HG03108 (cell line): ENCODE data around the gene IPO4.
"Not testable (repeated sequence)": the region's sequence is repeated elsewhere in the genome, so short reads cannot be mapped to it uniquely, and the experiment has no call there.

ENCODE experiments used
- ATAC-seq: cut with Tn5 transposase; IDR thresholded peaks from one replicate; pipeline ENCODE4 v1.9.1; 2021; ENCODE audit warnings: moderate library complexity; ENCODE audit not compliant: unreplicated experiment

Gene IPO4, protein sequence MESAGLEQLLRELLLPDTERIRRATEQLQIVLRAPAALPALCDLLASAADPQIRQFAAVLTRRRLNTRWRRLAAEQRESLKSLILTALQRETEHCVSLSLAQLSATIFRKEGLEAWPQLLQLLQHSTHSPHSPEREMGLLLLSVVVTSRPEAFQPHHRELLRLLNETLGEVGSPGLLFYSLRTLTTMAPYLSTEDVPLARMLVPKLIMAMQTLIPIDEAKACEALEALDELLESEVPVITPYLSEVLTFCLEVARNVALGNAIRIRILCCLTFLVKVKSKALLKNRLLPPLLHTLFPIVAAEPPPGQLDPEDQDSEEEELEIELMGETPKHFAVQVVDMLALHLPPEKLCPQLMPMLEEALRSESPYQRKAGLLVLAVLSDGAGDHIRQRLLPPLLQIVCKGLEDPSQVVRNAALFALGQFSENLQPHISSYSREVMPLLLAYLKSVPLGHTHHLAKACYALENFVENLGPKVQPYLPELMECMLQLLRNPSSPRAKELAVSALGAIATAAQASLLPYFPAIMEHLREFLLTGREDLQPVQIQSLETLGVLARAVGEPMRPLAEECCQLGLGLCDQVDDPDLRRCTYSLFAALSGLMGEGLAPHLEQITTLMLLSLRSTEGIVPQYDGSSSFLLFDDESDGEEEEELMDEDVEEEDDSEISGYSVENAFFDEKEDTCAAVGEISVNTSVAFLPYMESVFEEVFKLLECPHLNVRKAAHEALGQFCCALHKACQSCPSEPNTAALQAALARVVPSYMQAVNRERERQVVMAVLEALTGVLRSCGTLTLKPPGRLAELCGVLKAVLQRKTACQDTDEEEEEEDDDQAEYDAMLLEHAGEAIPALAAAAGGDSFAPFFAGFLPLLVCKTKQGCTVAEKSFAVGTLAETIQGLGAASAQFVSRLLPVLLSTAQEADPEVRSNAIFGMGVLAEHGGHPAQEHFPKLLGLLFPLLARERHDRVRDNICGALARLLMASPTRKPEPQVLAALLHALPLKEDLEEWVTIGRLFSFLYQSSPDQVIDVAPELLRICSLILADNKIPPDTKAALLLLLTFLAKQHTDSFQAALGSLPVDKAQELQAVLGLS

DNA sequence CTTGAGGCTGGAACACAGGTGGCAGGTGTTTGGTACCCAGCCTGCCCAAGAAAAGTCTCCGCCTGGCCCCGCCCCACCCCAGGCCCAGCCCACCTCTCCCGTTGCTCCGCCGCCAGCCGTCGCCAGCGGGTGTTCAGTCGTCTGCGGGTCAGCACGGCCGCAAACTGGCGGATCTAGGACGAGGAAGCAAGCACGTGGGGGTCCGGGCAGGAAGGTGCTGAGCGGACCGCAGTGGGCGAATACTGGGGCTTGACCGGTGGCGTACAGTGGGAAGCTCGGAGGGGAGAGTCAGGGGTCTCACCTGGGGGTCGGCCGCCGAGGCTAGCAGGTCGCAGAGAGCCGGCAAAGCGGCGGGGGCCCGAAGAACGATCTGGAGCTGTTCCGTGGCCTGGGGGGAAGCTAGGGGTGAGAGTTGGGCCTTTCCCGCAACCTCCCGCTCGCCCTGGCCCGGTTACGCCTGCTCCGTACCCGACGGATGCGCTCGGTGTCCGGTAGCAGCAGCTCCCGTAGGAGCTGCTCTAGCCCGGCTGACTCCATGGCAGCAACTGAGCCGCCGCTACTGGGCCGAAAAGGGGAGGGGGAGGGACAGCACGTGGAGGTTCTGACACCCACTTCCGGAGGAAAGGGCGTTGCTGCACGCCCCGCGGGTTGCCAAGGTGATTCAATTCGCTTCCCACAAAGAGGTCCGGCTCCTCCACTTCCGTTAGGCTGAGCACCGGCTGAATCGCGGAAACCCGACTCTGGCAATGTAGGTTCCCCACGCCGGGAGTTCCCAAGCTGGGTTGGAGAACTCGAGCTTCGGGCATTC, at the start of gene IPO4:
Gene IPO4 (minus strand): TSS at position 566 of the 808 bp plus-strand sequence. CDS start 29 bp downstream, at position 537.
- peak; percentile 84 for ATAC-seq

DNA sequence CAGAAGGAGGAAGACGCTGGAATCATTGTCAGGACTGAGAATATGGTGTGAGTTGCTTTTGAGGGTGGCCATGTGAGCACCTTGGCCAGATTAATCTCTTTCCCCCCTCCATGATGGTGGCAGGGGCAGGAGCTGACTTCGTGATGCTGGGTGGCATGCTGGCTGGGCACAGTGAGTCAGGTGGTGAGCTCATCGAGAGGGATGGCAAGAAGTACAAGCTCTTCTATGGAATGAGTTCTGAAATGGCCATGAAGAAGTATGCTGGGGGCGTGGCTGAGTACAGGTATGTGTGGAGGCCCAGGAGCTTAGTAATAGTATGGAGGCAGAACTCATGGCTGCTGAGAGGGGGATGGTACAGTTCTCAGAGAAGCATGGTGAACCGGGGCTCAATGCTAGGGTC, 49.5 kb upstream of the IPO4 start:
- no peak for ATAC-seq

DNA sequence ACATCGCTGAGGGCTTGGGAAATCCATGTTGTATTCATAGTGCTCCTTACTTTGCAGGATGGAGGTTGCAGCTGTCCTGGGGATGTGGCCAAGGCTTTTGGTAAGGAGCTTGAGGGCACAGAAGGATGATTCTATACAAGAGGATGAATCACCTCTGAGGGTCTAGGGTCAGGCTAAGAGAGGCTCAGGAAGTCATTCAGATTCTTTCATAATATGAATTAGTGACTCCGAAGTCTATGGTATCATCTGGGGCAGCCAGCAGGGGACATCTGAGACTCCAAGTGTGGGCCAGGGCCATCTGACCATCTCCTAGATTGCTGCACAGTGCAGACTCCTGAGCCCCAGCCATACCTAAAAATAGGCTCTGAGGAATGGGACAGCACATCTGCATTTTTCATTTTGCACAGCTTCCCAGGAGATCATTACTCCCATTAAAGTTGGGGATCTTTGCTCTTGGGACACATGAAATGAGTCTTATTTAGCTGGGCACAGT, 48.9 kb upstream of the IPO4 start:
- ATAC-seq, result no peak

- ATAC-seq, result no peak
Measured at GRCh38 chr14:24236689-24237462, 48.3 kb upstream of the IPO4 start.

GRCh38 chr14:24235804-24236688, 47.4 kb upstream of the IPO4 start:
- ATAC-seq, result no peak

GRCh38 chr14:24234095-24235005, 45.7 kb upstream of the IPO4 start:
- ATAC-seq, result no peak

GRCh38 chr14:24233538-24233866, 44.9 kb upstream of the IPO4 start:
- no peak for ATAC-seq

DNA sequence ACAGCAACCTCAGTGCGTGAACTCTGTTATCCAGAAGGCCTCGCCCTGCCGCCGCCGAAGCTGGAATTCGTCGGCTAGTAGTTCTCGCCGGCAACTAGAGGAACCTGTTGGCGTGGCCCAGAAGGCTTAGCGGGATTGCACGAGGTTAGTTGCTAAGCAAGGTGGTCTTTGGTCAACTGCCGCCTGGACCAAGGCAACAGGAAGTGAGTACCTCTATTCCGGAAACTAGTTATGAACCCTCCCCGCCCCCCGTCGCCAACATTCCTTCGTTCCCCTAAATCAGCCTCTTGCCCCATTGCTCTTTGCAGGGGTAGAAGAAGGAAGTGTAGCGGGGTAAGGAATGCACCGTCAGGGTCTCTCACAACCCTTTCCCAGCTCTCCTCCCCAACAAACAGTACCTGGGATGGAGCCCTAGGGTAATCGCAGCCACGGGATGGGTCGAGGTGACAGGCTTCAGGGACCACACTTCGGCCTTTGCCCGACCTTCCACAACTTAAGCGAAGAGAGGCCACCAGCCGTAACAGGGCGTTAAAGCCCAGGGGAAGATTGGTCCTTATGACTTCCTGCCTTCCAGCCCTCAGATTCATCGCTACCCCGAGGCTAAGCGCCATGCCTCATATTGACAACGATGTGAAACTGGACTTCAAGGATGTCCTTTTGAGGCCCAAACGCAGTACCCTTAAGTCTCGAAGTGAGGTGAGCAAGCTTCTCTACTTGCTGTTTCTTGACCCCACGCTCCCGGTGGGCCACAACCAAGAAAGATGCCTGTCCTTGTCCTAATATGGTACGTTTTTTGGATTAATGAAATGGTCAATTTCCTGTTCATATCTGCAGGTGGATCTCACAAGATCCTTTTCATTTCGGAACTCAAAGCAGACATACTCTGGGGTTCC, 44.3 kb upstream of the IPO4 start, which contains the start of gene GMPR2:
Gene GMPR2 (plus strand): TSS at position 285 of the 893 bp plus-strand sequence. CDS start 325 bp downstream, at position 610.
- peak; percentile 37 for ATAC-seq

DNA sequence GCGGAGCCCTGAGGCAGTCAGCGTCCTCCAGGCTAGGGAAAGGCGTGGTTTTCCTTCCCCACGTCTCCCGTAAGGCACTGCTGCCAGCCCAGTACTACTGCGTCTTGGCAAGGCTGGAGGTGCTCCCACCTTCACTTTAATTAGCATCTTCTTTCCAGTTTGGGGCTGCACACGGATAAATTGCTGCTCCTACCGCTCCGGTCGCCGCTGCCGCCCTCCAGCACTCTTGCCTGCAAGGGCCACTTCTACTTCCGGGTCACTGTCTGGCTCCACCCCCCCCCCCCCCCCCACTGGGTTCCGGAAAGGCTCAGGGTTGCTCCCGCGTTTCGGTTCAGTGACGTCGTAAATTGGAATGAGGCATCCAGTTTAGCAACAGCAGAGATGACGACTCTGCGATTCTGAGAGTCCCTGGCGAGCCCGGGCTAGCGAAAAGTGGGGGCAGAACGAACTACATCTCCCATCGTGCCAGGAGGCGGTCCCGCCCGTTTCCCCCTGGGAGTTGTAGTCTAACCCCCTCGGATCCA, 43.6 kb upstream of the IPO4 start, which contains the start of gene NEDD8:
Gene NEDD8 (minus strand): TSS at position 247 of the 524 bp plus-strand sequence. CDS start 100 bp downstream, at position 147.
- peak; percentile 74 for ATAC-seq

GRCh38 chr14:24231263-24232120, 42.9 kb upstream of the IPO4 start:
- ATAC-seq, result no peak

GRCh38 chr14:24228902-24229301, 40.3 kb upstream of the IPO4 start:
- no peak for ATAC-seq

- ATAC-seq, result no peak
Measured at GRCh38 chr14:24226473-24226872, 37.9 kb upstream of the IPO4 start.

DNA sequence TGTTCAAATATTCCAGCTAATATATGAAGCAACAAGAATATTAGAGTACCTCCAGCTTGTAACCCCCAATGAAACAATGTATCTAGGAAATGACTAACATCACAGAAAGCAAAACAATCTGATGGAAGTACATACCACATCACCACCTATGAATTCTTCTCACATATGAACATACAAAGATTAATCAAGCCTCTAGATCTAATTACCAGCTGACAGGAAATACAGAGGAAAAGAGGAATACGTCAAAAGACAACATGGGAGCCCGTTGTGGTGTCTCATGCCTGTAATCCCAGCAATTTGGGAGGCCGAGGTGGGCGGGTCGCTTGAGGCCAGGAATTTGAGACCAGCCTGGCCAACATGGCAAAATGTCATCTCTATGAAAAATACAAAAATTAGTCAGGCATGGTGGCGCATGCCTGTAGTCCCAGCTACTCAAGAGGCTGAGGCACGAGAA, 36.0 kb upstream of the IPO4 start:
- no peak for ATAC-seq

DNA sequence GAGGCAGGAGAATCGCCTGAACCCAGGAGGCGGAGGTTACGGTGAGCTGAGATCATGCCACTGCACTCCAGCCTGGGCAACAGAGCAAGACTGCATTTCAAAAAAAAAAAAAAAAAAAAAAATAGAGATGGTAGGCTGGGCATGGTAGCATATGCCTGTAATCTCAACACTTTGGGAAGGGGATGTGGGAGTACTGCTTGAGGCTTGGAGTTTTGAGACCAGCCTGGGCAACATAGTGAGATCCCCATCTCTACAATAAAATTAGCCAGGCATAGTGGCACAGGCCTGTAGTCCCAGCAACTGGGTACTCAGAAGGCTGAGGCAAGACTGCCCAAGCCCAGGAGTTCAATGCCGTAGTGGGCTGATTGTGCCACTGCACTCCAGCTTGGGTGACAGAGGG, 34.4 kb upstream of the IPO4 start:
- ATAC-seq, result not testable (repeated sequence)

GRCh38 chr14:24219521-24219920, 30.9 kb upstream of the IPO4 start:
- no peak for ATAC-seq
